HL-60 (cell line): Measurements from ENCODE around the gene EEF2K.

Source experiments
- DNase-seq, 2 experiments: peaks; one replicate each; pipeline ENCODE4 v3.0.0-alpha.2; 2010 to 2020; ENCODE audit warnings: low read depth in 1 of 2, low spot score in 1 of 2
- H3K27ac ChIP-seq: fragments of 250-450 bp; sonication (Bioruptor Pico); replicated peaks from 2 replicates; pipeline ENCODE4 v1.5.1; 2020; ENCODE audit warnings: mild to moderate bottlenecking, moderate library complexity
- H3K27me3 ChIP-seq: fragments of 250-450 bp; sonication (Bioruptor Pico); 2 replicates; pipeline ENCODE4 v1.5.1; 2021; ENCODE audit warnings: mild to moderate bottlenecking, moderate library complexity; ENCODE audit not compliant: insufficient read depth, poor library complexity, severe bottlenecking
- H3K4me3 ChIP-seq: replicated peaks from 2 replicates; pipeline ENCODE4 v1.5.1; 2011; ENCODE audit warnings: mild to moderate bottlenecking, control low read depth, low read length; ENCODE audit not compliant: insufficient read depth
- CTCF ChIP-seq: IDR thresholded peaks from one replicate; pipeline ENCODE4 v1.5.1; 2011; ENCODE audit warnings: low read length, control low read depth, inconsistent platforms; ENCODE audit not compliant: insufficient read depth
- GABPA ChIP-seq: IDR thresholded peaks from 2 replicates; pipeline ENCODE4 v1.6.1; 2012; ENCODE audit warnings: low read depth
- POLR2AphosphoS5 ChIP-seq: IDR thresholded peaks from 2 replicates; pipeline ENCODE4 v1.6.1; 2012; ENCODE audit warnings: low read depth
- REST ChIP-seq: IDR thresholded peaks from 2 replicates; pipeline ENCODE4 v1.6.1; 2012; ENCODE audit warnings: low read depth; ENCODE audit not compliant: insufficient replicate concordance
- SPI1 ChIP-seq: IDR thresholded peaks from 2 replicates; pipeline ENCODE4 v1.6.1; 2012; ENCODE audit warnings: low read depth, mild to moderate bottlenecking, borderline replicate concordance

Gene EEF2K

GRCh38 chr16:22183335-22183734, 22.7 kb upstream of the EEF2K start:
- TF ChIP-seq SPI1, result no peak
- no peak for TF ChIP-seq GABPA
- TF ChIP-seq POLR2AphosphoS5, result no peak
- TF ChIP-seq CTCF, result no peak
- no peak for TF ChIP-seq REST
- peaks cover 2% of the 10 kb centered on the region for H3K27me3 ChIP-seq
- no peak overlapping the region for H3K27ac ChIP-seq

GRCh38 chr16:22183901-22184614, 22.0 kb upstream of the EEF2K start:
- H3K27me3 ChIP-seq, result peaks cover 2% of the 10 kb centered on the region
- TF ChIP-seq POLR2AphosphoS5, result no peak
- no peak for TF ChIP-seq GABPA
- no peak for TF ChIP-seq SPI1
- TF ChIP-seq REST, result no peak
- TF ChIP-seq CTCF, result no peak
- no peak for DNase-seq
- no peak overlapping the region for H3K27ac ChIP-seq
- H3K4me3 ChIP-seq, result no peak overlapping the region

More at GRCh38 chr16:22183335-22183734, 22.7 kb upstream of the EEF2K start:
- no peak for DNase-seq
- no peak overlapping the region for H3K4me3 ChIP-seq

- TF ChIP-seq SPI1 (no peak), GABPA (no peak), POLR2AphosphoS5 (no peak), CTCF (no peak), REST (no peak)
- no peak overlapping the region for H3K27ac ChIP-seq
- DNase-seq, result no peak
- H3K4me3 ChIP-seq, result no peak overlapping the region
- peaks cover 2% of the 10 kb centered on the region for H3K27me3 ChIP-seq
These were observed 21.5 kb upstream of the EEF2K start for GRCh38 chr16:22184615-22184968.
